Limb (tissue), 2 donors: ENCODE measurements around the gene FOXP4.

Experiments
- DNase-seq, 2 donors: peaks; one replicate each; pipeline ENCODE4 v3.0.0-alpha.2; 2016; ENCODE audit errors: extremely low spot score in 2 of 2

Gene FOXP4, protein sequence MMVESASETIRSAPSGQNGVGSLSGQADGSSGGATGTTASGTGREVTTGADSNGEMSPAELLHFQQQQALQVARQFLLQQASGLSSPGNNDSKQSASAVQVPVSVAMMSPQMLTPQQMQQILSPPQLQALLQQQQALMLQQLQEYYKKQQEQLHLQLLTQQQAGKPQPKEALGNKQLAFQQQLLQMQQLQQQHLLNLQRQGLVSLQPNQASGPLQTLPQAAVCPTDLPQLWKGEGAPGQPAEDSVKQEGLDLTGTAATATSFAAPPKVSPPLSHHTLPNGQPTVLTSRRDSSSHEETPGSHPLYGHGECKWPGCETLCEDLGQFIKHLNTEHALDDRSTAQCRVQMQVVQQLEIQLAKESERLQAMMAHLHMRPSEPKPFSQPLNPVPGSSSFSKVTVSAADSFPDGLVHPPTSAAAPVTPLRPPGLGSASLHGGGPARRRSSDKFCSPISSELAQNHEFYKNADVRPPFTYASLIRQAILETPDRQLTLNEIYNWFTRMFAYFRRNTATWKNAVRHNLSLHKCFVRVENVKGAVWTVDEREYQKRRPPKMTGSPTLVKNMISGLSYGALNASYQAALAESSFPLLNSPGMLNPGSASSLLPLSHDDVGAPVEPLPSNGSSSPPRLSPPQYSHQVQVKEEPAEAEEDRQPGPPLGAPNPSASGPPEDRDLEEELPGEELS

DNA sequence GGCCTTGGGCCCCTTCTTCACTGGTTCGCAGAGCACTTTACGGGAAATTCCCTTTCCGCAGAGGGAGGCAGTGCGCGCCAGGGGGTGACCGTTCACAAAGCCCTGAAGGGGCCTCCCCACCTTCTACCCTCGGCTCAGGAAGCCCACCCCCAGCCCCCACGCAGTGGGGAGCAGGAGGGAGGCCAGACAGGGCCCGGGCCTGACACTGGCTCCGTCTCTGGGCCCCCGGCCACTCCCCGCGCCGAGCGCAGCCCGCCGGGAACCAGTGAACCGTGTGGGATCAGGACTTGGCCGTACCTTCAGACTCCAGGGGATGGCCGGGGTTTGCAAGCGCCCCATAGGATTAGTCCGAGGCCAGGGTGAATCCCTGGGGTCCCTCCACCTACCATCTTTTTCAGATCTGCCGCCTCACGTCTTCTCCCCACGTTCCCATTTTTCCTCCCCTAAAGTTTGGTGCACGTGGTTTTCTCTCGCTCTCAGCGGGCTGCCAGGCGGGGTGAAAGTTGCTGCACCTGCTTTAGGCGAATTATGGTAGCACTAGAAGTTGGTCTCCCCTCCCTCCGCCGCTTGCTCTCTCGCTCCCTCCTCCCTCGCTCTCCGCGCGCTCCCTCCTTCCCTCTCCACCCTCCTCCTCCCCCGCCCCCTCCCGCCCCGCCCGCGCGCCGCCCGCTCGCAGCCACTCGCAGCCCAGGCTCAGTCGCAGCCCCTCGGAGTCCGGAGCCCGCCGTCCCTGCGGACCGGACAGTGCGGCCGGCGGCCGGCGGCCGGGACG, at the start of gene FOXP4:
FOXP4 (plus strand) TSS at position 679 of the 772 bp plus-strand sequence. CDS start 19,380 bp downstream, outside the sequence.
- DNase-seq, result peak; percentile 94 to 97

DNA sequence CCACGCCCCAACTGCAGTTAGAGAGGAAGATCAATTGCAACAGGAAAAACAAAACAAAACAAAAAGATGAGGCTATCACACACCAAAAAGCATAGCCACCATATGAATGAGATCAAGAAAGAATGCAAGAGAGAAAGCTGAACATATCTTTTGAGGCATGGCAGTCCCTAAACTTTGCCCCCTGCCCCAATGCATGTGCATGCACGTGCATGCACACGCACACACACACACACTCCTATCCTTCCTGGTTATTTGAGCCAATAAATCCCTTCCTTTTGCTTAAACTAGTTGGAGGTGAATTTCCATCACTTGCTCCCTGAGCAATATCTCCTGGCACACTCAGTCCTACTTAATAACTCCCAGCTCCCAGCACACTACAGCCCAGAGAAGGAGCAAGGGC, 48.6 kb upstream of the FOXP4 start:
- DNase-seq, result no peak

DNA sequence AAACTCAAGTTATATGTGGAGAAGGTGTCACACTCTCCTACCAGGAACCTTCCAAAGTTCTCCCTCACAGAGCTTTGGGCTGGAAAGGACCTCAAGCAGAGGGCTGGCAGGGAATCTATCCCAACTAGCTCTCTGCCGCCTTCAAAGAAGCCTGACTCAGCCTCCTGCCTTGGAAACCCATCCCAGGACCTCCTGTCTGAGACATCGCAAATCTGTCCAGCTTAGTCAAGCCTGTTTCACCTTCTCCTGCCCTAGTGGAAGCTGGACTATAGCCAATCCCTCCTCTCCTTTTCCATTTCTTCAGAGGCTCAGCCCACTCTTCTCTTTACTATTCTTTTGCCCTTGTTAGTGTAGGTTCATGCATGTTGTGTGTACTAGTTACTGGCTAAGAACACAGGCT, 48.2 kb upstream of the FOXP4 start:
- no peak for DNase-seq

DNA sequence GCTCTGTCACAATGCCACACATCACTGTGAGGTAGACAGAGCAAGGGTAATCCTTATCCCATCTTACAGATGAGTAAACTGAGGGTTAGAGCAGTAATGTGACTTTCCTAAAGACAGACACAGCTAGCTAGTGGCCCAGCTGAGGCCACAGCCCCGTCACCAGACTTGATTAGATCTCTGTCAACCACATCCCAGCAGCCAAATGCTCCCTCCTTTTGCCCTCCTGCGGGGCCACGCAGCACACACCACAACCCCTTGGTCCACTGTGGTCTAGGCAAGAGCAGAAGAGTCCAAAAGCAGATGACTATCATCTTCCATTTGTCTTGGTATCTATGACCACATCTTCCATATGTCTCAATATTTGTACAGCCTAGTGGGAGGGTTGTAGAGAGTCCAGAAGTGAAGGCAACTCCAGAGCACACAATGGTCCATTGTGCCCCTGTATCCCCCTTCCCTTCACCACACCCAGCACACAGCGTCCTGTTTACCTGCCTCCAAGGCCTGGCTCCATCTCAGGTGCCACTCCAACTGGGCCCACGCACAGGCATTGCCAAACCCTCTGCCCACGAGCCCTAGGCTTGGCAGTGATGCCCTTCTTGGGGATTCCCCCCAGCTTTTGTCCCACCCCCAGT, 47.1 kb upstream of the FOXP4 start:
- no peak for DNase-seq

DNA sequence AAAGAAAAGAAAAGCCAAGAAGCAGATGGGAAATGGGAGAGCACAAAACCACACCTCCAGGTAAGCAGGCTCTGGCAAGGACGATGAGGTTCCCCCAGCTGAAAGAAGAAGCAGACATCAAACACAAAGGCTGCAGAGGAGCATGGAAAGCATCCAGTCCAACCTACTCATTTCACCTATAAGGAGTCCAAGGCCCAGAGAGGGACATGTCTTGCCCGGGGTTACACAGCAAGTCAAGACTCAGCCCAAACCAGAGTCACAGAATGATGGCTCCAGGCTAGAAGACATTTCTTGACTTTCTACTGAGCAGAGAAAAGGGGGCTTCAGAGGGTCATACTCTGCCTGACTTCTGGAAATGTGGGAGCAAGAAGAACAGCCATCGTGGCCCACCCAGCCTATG, 45.6 kb upstream of the FOXP4 start:
- DNase-seq, result no peak

DNA sequence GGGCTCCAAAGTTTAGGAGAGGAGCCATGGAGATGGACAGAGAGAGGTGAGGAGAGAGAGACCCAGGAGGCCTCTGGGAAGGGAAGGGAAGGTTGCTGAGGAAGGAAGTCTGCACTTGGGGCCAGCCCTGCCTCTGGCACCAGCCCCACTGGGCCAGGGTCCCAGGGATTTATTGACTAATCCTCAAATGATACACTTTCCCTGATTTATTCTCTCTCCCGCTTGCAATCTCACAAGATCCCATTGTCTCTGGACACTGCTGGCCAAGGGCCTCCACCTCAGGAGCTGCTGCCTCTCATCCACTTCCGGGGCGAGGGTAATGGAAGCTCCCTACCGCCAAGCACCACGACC, 43.6 kb upstream of the FOXP4 start:
- peak; percentile 25 to 53 for DNase-seq

DNA sequence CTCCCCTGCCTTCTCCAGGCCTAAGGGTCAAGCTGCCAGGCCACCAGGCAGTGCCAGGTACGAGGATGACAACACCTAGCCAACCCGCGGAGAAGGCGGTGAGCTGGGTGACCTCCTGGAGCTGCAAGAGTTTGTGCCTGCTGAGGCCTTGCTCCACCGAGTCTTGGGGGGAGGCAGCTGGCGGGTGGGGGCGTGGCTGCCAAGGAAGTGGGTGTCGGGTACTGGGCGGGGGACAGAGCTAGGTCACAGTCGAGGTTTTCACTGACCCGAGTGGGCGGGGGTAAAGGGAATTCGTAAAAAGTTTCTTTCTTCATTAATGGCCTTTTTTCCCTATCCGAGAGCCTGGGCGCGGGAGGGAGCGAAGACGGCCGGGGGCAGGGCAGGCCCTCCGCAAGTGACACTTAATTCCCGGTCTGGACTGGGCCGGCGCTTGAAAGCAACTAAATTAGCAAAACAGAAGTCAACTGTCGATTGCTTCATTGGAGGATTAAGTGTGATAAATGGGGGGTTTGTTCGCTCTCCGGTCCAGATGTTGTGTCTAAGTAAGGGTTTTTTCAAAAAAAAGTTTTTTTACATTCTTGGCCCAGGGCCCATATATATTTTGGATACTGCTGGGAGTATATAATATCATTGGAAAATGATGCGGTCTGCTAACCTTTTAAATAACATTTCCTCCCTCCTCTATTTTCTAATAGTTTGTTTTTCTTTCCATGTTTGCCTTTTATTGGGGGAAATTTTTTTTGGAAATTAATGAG, 43.1 kb upstream of the FOXP4 start:
- peak; percentile 78 to 88 for DNase-seq

DNA sequence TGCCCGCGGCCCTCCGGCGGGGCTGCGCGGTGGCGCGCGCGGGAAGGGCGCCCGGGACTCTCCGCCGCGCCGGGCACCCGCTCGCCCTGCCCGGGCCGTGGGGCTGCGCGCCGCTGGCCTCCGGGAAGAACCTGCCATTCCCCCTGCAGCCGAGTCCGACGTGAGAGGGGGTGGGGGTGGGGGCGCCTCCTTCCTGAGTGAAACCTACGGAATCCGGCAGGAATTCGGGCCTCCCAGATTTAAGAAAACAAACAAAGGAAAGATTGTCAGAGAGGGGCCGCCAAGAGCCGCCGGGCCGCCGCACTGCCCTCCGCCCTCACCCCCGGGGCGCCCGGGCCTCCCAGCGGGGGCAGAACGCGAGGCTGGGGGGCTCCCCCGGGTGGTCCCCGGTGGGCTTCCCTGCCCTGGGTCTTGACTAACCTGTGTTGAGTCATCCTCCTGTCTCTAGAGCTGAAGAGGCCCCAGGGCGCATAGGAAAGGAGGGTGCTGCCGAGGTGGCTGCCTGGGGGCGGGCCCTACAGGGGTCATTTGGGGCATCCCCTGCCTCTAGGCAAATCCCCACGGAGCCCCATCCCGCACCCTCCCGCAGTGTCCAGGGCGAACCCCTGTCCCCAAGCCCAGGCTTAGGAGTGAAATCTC, 42.2 kb upstream of the FOXP4 start:
- peak; percentile 38 to 84 for DNase-seq

DNA sequence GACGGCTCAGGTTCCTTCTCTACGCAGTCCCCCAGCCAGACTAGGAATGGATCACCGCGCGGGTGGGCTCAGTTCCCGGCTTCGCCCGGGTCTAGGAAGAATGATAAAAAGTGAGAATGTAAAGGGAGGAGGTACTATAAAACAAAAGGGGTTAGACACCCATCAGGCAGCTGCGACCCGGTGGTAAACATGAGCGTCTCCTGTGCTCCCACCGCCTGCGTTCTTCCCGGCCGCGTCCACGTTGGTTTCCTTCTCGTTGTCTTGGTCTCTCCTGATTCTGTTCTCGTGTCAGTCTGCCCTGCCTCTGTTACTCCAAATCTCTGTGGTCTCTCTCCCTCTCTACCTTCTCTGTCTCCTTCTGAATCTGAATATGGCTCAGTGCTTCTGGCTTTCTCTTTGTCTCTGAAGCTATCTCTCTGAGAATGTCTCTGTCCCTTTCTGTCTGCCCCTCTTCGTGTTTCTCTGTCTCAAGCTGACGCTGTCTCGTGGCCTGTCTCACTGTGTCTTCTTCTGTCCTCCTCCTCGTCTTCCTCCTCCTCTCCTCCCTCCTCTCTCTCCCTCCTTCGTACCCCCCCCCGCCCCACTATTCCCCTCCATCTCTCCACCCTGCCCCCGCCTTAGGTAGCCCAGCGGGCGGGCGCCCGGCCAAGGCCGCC, 41.6 kb upstream of the FOXP4 start:
- DNase-seq, result peak in 1 of 2 donors; percentile 25

DNA sequence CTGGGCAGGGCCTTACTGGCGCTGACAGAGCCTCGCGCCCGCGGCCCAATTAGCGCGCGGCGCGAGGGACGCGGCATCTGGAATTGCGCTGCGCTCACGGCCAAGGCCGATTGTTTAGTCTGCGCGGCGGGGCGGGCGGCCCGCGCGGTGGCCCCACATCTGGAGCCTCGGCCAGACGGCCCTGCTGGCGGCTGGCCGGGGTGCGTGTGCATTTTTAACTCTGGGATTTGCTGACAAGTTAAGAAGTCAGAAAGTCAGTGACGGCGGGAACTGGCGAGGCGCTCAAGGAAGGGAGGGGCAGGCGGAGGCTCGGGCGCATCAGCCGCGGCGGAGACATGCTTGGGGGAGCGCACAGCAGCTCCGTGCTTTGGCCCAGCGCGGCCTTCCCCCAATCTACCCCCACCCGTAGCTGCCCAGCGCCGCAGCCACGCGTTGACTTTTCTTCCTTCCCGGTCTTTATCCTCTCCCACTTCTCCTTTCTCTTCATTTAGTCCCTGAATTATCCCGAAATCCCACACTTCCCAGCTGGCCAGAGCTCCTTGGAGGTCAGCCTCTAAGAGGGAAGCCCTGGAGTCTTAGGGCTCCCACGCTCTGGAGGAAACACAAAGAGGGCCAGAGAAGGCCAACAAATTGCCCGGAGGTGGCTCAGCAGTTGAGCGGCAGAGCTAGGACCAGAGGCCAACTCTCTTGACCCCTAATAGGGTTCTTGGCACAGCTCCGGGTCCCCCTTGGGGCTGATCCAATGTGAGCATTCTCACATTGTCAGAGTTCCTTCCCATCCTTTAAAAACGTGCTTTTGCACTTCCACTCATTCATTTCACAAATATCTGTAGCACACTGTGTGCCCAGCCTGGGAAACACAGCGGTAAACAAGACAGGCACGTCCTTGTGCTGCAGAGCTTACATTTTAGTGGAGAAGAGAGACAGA, 40.8 kb upstream of the FOXP4 start:
- DNase-seq, result peak; percentile 86 to 88

DNA sequence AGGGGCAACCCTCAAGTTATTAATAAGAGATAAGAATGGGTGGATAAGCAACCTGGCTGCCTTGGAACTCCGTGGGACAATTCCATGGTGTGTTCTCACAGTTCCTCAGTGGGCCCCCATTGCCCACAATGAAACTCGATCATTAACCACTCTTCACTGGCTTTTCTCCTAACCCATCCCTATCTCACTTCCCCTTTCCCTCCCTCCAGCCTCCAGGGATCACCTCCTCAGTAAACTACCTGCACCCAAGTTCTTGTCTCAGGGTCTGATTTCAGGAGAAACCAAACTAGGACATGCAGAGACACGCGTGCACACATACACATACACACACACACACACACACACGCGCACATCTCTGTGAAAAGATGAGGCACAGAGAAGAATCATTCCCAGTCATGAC, 37.7 kb upstream of the FOXP4 start:
- DNase-seq, result no peak

DNA sequence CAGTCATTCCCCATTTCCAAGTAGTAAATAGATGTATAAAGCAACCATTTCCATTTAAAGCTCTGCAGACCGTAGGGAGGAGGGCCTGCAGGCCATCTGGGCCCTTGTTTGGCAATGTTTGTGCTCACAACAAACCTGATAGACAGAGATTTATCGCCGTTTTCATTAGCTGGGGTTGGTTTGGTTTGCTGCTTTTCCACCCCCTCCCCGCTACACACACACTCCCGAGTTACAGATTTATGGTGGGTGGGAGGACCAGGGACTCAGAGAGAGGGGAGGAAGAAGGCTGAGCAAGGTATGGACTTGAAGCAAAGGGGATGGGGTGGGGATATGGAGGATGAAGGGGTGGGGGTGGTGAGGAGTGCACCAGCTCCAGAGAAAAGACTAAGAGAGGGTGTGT, 36.6 kb upstream of the FOXP4 start:
- no peak for DNase-seq

DNA sequence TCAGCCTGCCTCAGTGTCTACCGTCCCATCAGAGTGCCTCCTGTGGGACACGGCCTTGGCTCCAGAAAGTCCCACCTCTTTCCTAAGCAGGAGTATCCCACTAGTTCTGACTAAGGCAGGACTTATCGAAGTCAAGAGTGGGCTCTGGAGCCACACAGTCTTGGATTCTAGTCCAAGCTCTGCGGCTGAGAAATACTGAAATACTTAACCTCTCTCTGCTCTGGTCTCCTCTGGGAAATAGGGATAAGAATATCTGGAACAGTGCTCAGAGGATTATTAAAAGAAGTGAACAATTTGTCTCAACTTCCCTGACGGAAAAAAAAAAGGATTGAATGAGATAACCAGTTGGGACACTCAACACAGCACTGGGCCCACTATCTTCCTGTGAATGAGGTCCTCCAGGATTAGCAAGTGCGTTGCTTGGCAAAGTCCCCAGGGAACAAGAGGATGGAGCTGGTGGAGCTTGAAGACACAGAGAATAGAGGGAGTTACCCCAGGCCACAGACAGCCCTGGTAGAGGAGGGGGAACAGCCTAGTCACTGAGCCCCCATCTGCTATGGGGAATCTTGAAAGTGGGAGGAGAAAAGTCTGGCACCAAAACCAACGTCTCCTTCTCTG, 34.6 kb upstream of the FOXP4 start:
- no peak for DNase-seq

DNA sequence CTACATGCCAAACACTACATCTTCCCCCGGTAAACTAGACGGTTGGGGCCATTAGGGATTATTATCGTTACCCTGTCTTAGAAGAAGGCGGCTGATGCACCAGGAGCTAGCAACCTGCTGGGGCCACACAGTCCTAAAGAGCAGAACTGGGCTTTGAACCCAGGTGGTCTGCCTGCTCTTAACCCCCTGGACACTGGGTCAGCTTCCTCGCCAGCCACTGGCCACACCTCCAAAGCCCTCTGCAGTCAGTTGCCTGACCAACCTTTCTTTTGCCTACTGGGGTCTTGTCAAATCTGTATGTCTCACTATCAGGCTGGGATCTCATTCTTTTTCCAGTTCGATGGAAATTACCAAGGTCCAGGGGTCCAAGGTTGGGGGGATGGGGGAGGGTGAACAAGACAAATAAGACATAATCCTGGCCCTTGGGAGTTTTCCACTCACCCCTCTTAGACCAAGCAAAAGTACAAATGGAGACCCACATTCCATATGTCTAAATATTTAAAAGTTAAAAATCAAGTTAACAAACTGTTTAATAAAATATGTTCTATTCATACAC, 34.0 kb upstream of the FOXP4 start:
- DNase-seq, result no peak

DNA sequence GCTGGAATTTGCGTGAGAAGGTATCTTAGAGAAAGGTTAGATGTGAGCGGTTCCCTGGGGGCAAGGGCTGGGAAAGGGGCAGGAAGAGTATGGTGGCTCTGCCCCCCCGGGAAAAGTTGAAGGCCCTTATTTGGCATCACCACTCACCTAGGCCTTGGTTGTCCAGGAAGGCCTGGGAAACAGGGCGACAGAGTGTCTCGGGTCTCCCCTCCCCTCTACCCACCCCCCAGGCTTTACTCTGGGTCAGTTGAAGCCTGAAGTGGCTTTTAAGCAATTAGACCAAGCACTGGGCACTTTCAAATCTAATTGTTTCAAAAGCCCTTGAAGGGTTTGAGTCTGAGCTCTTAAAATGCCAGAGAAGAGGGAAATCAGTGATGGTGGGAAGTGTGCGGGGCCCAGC, 30.2 kb upstream of the FOXP4 start:
- no peak for DNase-seq

DNA sequence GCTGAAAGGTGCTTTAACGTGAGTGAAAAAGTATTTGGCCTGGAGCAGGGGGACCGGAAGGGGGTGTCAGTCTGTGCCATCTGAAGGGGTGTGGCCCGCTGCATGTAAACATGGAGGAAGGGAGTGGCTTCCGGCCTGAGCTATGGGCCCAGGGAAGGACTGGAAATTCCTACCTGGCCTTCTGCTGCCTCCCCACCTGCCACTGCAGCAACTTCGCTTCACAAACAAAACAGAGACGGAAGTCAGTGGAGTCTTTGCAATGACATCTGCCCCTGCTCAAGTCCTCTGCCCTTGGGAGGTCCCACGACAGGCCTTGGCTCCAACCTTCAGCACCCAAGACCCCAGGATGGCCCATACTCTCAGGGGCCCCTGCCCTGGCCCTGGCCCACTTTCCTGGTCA, 28.1 kb upstream of the FOXP4 start:
- no peak for DNase-seq

DNA sequence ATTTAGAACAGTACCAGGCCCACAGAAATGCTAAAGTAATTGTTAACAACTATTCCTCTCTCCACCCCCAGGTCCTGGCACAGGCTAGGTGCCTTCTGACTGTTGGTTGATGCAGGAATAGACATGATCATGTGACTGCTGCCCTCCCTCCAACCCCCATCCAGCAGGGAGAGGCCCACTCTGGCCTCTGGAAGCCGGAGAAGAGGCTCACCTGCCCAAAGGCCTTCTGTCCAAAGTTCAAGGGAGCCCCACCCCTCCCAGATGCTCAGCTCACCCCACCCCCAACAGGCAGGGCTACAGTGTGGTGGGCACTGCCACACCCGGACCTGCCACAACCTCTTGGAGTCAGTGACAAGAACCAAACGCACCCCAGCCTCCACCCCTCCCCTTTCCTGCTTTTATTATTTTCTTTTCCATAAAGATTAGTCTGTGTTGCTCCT, 26.9 kb upstream of the FOXP4 start:
- no peak for DNase-seq
